ENCODE measurements around the gene ZNF275. TPM values are rescaled to one million over a fixed set of nuclear protein-coding genes. Genes with fewer than 3 reads are reported as not detected.

The ZNF275 gene
- polyA plus RNA-seq, 1 donor from 2014 or later = 6.0 TPM

DNA sequence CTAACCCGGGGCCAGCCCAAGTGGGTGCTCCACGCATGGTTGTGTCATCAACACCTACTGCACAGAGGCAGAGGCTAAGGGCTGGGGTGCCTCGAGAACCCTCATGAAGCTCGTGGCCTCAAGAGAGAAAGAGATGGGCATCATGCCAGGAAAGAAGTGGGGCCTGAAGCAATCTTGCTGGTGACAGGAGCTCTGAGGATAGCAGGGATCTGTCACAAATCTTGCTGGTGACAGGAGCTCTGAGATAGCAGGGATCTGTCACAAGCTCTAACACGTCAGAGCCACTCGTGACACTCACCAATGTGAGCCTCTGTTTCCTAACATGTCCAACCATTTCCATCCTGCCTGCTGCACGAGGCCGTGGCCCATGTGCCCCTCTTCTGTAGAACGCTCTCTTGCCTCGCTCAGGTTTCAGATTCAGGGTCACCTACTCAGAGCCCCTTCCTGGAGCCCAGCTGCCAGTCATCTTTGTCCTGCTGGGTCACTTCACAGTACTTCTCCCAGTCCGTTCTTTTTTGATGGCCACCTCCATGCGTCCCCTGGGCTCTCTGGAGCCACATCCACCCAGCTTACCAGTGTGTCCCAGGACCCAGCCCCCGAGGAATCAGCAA, 46.1 kb downstream of the ZNF275 start:
- Histone ChIP-seq H3K4me3 (ENCODE audit: low read length) (no peak overlapping the region), H3K9me3 (ENCODE audit: low read length) (no peaks in the 10 kb centered on the region), H3K9ac (ENCODE audit: low read length) (no peak overlapping the region), H3K27me3 (ENCODE audit: insufficient read depth, low read depth, low read length) (no peaks in the 10 kb centered on the region), H3K9me2 (ENCODE audit: insufficient read depth, low read length) (no peaks in the 10 kb centered on the region), H3K36me3 (ENCODE audit: insufficient read depth, low read length) (no peaks in the 10 kb centered on the region), H2AFZ (ENCODE audit: low read depth, low read length) (no peak overlapping the region), H3K4me2 (ENCODE audit: low read length) (no peak overlapping the region), H3K79me2 (replicated peaks; ENCODE audit: insufficient read depth, low read length) (no peaks in the 10 kb centered on the region), H4K20me1 (ENCODE audit: insufficient read depth) (no peaks in the 10 kb centered on the region), H3F3A (ENCODE audit: insufficient read depth, low read length, poor library complexity, severe bottlenecking) (no peaks in the 10 kb centered on the region), H3K27ac (ENCODE audit: low read length) (no peak overlapping the region)
- TF ChIP-seq, protein P1, sequence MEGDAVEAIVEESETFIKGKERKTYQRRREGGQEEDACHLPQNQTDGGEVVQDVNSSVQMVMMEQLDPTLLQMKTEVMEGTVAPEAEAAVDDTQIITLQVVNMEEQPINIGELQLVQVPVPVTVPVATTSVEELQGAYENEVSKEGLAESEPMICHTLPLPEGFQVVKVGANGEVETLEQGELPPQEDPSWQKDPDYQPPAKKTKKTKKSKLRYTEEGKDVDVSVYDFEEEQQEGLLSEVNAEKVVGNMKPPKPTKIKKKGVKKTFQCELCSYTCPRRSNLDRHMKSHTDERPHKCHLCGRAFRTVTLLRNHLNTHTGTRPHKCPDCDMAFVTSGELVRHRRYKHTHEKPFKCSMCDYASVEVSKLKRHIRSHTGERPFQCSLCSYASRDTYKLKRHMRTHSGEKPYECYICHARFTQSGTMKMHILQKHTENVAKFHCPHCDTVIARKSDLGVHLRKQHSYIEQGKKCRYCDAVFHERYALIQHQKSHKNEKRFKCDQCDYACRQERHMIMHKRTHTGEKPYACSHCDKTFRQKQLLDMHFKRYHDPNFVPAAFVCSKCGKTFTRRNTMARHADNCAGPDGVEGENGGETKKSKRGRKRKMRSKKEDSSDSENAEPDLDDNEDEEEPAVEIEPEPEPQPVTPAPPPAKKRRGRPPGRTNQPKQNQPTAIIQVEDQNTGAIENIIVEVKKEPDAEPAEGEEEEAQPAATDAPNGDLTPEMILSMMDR (IDR thresholded peaks at IDR 0.05; ENCODE audit: poor library complexity, severe bottlenecking) = no peak
- no peak for TF ChIP-seq EZH2 (IDR thresholded peaks at IDR 0.05; ENCODE audit: borderline replicate concordance, insufficient read depth, low read length, poor library complexity, severe bottlenecking)
- no peak for TF ChIP-seq TAF1 (IDR thresholded peaks at IDR 0.05; ENCODE audit: low read depth)
- TF ChIP-seq POLR2AphosphoS5 (IDR thresholded peaks at IDR 0.05) = no peak
- TF ChIP-seq EP300 (conservative IDR thresholded peaks at IDR 0.05; ENCODE audit: poor library complexity, severe bottlenecking) = no peak

DNA sequence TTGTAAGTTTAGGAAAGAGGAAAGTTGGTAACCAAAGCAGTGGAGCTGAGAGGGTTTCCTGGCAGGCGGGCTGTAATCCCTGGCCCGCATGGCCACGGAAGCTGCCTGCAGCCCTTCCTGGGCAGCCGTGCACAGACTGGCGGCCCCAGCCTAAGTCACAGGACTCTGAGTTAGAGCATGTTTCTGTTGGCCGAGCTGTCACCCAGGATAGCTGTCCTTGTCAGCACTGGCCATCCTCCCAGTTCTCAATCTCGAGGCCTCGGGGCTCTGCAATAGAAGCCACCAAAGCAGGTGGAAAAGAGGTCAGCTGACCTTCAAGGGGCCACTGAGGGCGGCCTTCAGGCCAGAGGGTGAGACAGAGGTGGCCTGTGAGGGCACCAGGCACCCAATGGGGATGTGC, 46.7 kb downstream of the ZNF275 start:
- Histone ChIP-seq H3K79me2 (replicated peaks; ENCODE audit: insufficient read depth, low read length) (no peaks in the 10 kb centered on the region), H3K4me3 (ENCODE audit: low read length) (no peak overlapping the region), H3K9ac (ENCODE audit: low read length) (no peak overlapping the region), H3K27ac (ENCODE audit: low read length) (peak overlapping the region; percentile 37), H3K36me3 (ENCODE audit: insufficient read depth, low read length) (no peaks in the 10 kb centered on the region), H3K9me2 (ENCODE audit: insufficient read depth, low read length) (no peaks in the 10 kb centered on the region), H3F3A (ENCODE audit: insufficient read depth, low read length, poor library complexity, severe bottlenecking) (no peaks in the 10 kb centered on the region), H2AFZ (ENCODE audit: low read depth, low read length) (no peak overlapping the region), H3K4me2 (ENCODE audit: low read length) (no peak overlapping the region), H3K9me3 (ENCODE audit: low read length) (no peaks in the 10 kb centered on the region), H3K27me3 (ENCODE audit: insufficient read depth, low read depth, low read length) (no peaks in the 10 kb centered on the region), H4K20me1 (ENCODE audit: insufficient read depth) (no peaks in the 10 kb centered on the region)
- TF ChIP-seq SMC3 (conservative IDR thresholded peaks at IDR 0.05; ENCODE audit: poor library complexity) (no peak), EZH2 (IDR thresholded peaks at IDR 0.05; ENCODE audit: borderline replicate concordance, insufficient read depth, low read length, poor library complexity, severe bottlenecking) (no peak), EP300 (conservative IDR thresholded peaks at IDR 0.05; ENCODE audit: poor library complexity, severe bottlenecking) (no peak)
- TF ChIP-seq, protein P2, sequence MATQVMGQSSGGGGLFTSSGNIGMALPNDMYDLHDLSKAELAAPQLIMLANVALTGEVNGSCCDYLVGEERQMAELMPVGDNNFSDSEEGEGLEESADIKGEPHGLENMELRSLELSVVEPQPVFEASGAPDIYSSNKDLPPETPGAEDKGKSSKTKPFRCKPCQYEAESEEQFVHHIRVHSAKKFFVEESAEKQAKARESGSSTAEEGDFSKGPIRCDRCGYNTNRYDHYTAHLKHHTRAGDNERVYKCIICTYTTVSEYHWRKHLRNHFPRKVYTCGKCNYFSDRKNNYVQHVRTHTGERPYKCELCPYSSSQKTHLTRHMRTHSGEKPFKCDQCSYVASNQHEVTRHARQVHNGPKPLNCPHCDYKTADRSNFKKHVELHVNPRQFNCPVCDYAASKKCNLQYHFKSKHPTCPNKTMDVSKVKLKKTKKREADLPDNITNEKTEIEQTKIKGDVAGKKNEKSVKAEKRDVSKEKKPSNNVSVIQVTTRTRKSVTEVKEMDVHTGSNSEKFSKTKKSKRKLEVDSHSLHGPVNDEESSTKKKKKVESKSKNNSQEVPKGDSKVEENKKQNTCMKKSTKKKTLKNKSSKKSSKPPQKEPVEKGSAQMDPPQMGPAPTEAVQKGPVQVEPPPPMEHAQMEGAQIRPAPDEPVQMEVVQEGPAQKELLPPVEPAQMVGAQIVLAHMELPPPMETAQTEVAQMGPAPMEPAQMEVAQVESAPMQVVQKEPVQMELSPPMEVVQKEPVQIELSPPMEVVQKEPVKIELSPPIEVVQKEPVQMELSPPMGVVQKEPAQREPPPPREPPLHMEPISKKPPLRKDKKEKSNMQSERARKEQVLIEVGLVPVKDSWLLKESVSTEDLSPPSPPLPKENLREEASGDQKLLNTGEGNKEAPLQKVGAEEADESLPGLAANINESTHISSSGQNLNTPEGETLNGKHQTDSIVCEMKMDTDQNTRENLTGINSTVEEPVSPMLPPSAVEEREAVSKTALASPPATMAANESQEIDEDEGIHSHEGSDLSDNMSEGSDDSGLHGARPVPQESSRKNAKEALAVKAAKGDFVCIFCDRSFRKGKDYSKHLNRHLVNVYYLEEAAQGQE (IDR thresholded peaks at IDR 0.05; ENCODE audit: borderline replicate concordance) = no peak
